K562 (cell line): Measurements from ENCODE around the gene KIF15. TPM values are rescaled to one million over a fixed set of nuclear protein-coding genes. Genes with fewer than 3 reads are reported as not detected.

Experiments
- ATAC-seq: fragments of 200-7000 bp; cut with Tn5 transposase; 3 replicates; pipeline ENCODE4 v1.9.1; 2020; ENCODE audit warnings: moderate library complexity
- BruUV-seq: library from RNA; stranded (reverse); fragments of 400-500 nt; replicated peaks from 2 replicates; lab custom pipeline; 2021; lab: Mats Ljungman, UMichigan
- CTCF ChIA-PET: fragments of 300-600 bp; formaldehyde crosslinking; extraction: SDS; loops from one replicate; lab custom pipeline; 2021; ENCODE audit warnings: low intra/inter-chr PET ratio; lab: Yijun Ruan, JAX
- POLR2A ChIA-PET: fragments of 300-600, 350-650 bp; sonication (Branson Sonifier 250); formaldehyde crosslinking; extraction: SDS; loops from one replicate; lab custom pipeline; 2021; ENCODE audit warnings: antibody characterized with exemption, inconsistent platforms; lab: Yijun Ruan, JAX
- DNase-seq, 4 experiments: peaks; one replicate each; pipeline versions ENCODE4 v3.0.0 to v3.0.0-alpha.2; 2011 to 2018; ENCODE audit warnings: low spot score in 3 of 4, mixed read lengths in 3 of 4; ENCODE audit errors: extremely low read depth in 1 of 4
- FAIRE-seq: peaks from 2 replicates; lab custom pipeline; 2011; peaks lifted over from hg19 to GRCh38; lab: Jason Lieb, UNC
- H2AFZ ChIP-seq: 2 replicates; pipeline ENCODE4 v1.6.0; 2011; ENCODE audit warnings: low read depth, low read length, control low read depth, inconsistent platforms
- H3K27ac ChIP-seq: fragments of 200-600 bp; 3 replicates; pipeline ENCODE4 v1.8.0; 2011; ENCODE audit warnings: low read depth, mild to moderate bottlenecking, control low read depth, inconsistent platforms, low read length, moderate library complexity, mixed read lengths; ENCODE audit errors: extremely low read depth
- H3K27me3 ChIP-seq, 2 experiments: fragments of 300-600 bp in 1 of 2; 2 replicates in 1 of 2; 3 replicates in 1 of 2; pipeline versions ENCODE4 v1.6.0 to v1.8.0; 2011; ENCODE audit warnings: inconsistent platforms in 2 of 2, low read length in 2 of 2, mild to moderate bottlenecking in 1 of 2, mixed read lengths in 1 of 2, moderate library complexity in 1 of 2; ENCODE audit not compliant: control insufficient read depth in 2 of 2, insufficient read depth in 2 of 2
- H3K36me3 ChIP-seq: fragments of 300-600 bp; 3 replicates; pipeline ENCODE4 v1.8.0; 2011; ENCODE audit warnings: mild to moderate bottlenecking, low read length, inconsistent platforms; ENCODE audit not compliant: control insufficient read depth, insufficient read depth
- H3K4me1 ChIP-seq, 2 experiments: fragments of 200-600 bp in 1 of 2; replicated peaks in 1 of 2; 2 replicates in 1 of 2; 3 replicates in 1 of 2; pipeline versions ENCODE4 v1.5.1 to v1.8.0; 2011; ENCODE audit warnings: inconsistent platforms in 2 of 2, low read length in 2 of 2, mild to moderate bottlenecking in 1 of 2, mixed read lengths in 1 of 2, moderate library complexity in 1 of 2; ENCODE audit not compliant: control insufficient read depth in 2 of 2, insufficient read depth in 2 of 2
- H3K4me2 ChIP-seq: 2 replicates; pipeline ENCODE4 v1.6.1; 2011; ENCODE audit warnings: low read length, control low read depth, inconsistent platforms, mixed read lengths; ENCODE audit not compliant: insufficient read depth
- H3K4me3 ChIP-seq: fragments of 200-600 bp; sonication (generic), shearing (Covaris generic); 2 replicates; pipeline ENCODE4 v1.5.1; 2016; ENCODE audit warnings: control low read depth, inconsistent platforms
- H3K79me2 ChIP-seq: fragments of 200-600 bp; 3 replicates; pipeline ENCODE4 v1.8.0; 2011; ENCODE audit warnings: low read length, inconsistent platforms; ENCODE audit not compliant: control insufficient read depth, insufficient read depth
- H3K9ac ChIP-seq, 2 experiments: 2 replicates each; pipeline versions ENCODE4 v1.6.0 to v1.6.1; 2011; ENCODE audit warnings: low read depth in 2 of 2, low read length in 2 of 2, control low read depth in 1 of 2, inconsistent platforms in 1 of 2, mild to moderate bottlenecking in 1 of 2, mixed read lengths in 1 of 2; ENCODE audit not compliant: insufficient read depth in 1 of 2
- H3K9me1 ChIP-seq: one replicate; pipeline ENCODE4 v1.6.0; 2011; ENCODE audit warnings: inconsistent platforms, mild to moderate bottlenecking, low read length, moderate library complexity; ENCODE audit not compliant: control insufficient read depth, insufficient read depth
- H3K9me3 ChIP-seq: replicated peaks from 2 replicates; pipeline ENCODE4 v1.5.1; 2011; ENCODE audit warnings: low read depth, low read length, inconsistent platforms; ENCODE audit not compliant: control insufficient read depth, insufficient read depth
- H4K20me1 ChIP-seq: replicated peaks from 2 replicates; pipeline ENCODE4 v1.6.1; 2011; ENCODE audit warnings: low read length, inconsistent platforms, mixed read lengths; ENCODE audit not compliant: control insufficient read depth, insufficient read depth
- BMI1 ChIP-seq: fragments of 150-350 bp; IDR thresholded peaks from 2 replicates; pipeline ENCODE4 v1.6.1; 2014; ENCODE audit warnings: low read length
- BRF1 ChIP-seq: IDR thresholded peaks from 3 replicates; pipeline ENCODE4 v1.6.1; 2011; ENCODE audit warnings: borderline replicate concordance, mild to moderate bottlenecking; ENCODE audit not compliant: insufficient read length; ENCODE audit errors: extremely low read depth
- ELF4 ChIP-seq: fragments of 450-650 bp; formaldehyde crosslinking; IDR thresholded peaks from 2 replicates; pipeline ENCODE4 v1.4.0; 2022; ENCODE audit warnings: missing genetic modification characterization
- FOXA1 ChIP-seq: fragments of 450-650 bp; IDR thresholded peaks from 2 replicates; pipeline ENCODE4 v1.6.1; 2016; ENCODE audit warnings: mild to moderate bottlenecking, borderline replicate concordance
- GABPA ChIP-seq: fragments of 200-800 bp; sonication (Bioruptor generic); conservative IDR thresholded peaks from 2 replicates; pipeline ENCODE4 v1.6.1; 2016; ENCODE audit warnings: low read depth, missing genetic modification characterization, missing compliant biosample characterization
- GTF2E2 ChIP-seq: fragments of 200-800 bp; sonication (Bioruptor generic); IDR thresholded peaks from 2 replicates; pipeline ENCODE4 v1.6.1; 2016; ENCODE audit warnings: missing genetic modification characterization, missing compliant biosample characterization
- HCFC1 ChIP-seq: IDR thresholded peaks from 2 replicates; pipeline ENCODE4 v1.6.1; 2012; ENCODE audit warnings: low read depth, low read length, improper control_type of control experiment
- KAT8 ChIP-seq: fragments of 450-650 bp; IDR thresholded peaks from 2 replicates; pipeline ENCODE4 v1.6.1; 2016; ENCODE audit warnings: low read depth, mild to moderate bottlenecking
- TCF7L2 ChIP-seq: fragments of 150-350 bp; IDR thresholded peaks from 2 replicates; pipeline ENCODE4 v1.6.1; 2016; ENCODE audit warnings: low read depth, mild to moderate bottlenecking, low read length, moderate library complexity
- THRAP3 ChIP-seq: fragments of 450-650 bp; IDR thresholded peaks from 2 replicates; pipeline ENCODE4 v1.6.1; 2016; ENCODE audit warnings: mild to moderate bottlenecking, inconsistent platforms, borderline replicate concordance
- ZNF124 ChIP-seq: sonication (generic); formaldehyde crosslinking; IDR thresholded peaks from 2 replicates; pipeline ENCODE4 v1.8.1; 2022; ENCODE audit warnings: missing genetic modification reagents
- ZNF133 ChIP-seq: fragments of 250-450 bp; sonication (Bioruptor Pico); IDR thresholded peaks from 2 replicates; pipeline ENCODE4 v1.4.0; 2020; ENCODE audit warnings: mild to moderate bottlenecking
- ZNF77 ChIP-seq: fragments of 250-450 bp; sonication (Bioruptor Pico); IDR thresholded peaks from 2 replicates; pipeline ENCODE4 v1.5.0; 2020
- ZNF830 ChIP-seq: fragments of 250-450 bp; sonication (Bioruptor Pico); IDR thresholded peaks from 2 replicates; pipeline ENCODE4 v1.5.0; 2021; ENCODE audit warnings: mild to moderate bottlenecking
- WGBS: fragments of 100-300 bp; shearing (Covaris generic); methylation state at CpG from one replicate; pipeline ENCODE4 v1.1.6; 2016; ENCODE audit warnings: low coverage, mixed read lengths; ENCODE audit not compliant: insufficient coverage; ENCODE audit errors: missing lambda C conversion rate; 5-methylcytosine and 5-hydroxymethylcytosine counted together
- in situ Hi-C: fragments of 300-500 bp; cut with MboI; formaldehyde crosslinking; loops from 4 replicates; pipeline ENCODE4 v1.15.0; 2018; ENCODE audit warnings: inconsistent platforms, mixed read lengths
- intact Hi-C: fragments of 100-400 bp; cut with micrococcal nuclease; formaldehyde crosslinking; loops from 2 replicates; pipeline ENCODE4 v1.14.2; 2022
- polyA plus RNA-seq, 8 experiments: library from polyadenylated mRNA; depleted of rRNA in 4 of 8; stranded (reverse) in 5 of 8; unstranded in 3 of 8; fragments of >200 nt; fragmentation: Nextera tagmentation in 2 of 8; fragmentation: Illumina TruSeq in 1 of 8; extraction: Ambion mirVana in 2 of 8; extraction: Trizol in 1 of 8; gene quantifications; 2 replicates each; pipeline versions ENCODE4 v1.2.1 to v1.2.3, GENCODE V29; 2011 to 2014; ENCODE audit warnings: inconsistent platforms in 1 of 8, missing spikeins in 1 of 8
- total RNA-seq, 7 experiments: library from RNA; depleted of rRNA in 6 of 7; stranded (reverse); fragments of >200 nt in 6 of 7; fragmentation: Illumina TruSeq in 2 of 7; extraction: Trizol in 2 of 7; gene quantifications; 2 replicates each; pipeline versions ENCODE4 v1.2.1 to v1.2.3, GENCODE V29; 2011 to 2021; ENCODE audit warnings: low replicate concordance in 1 of 7
- TF ChIP-seq, protein P1 (sequence below), 2 experiments: fragments of 450-650 bp; IDR thresholded peaks; 2 replicates each; pipeline ENCODE4 v1.6.1; 2016
- TF ChIP-seq, protein P2 (sequence below): fragments of 450-650 bp; IDR thresholded peaks from 2 replicates; pipeline ENCODE4 v1.6.1; 2017; ENCODE audit warnings: antibody characterized with exemption
- TF ChIP-seq, protein P3 (sequence below): sonication (generic); formaldehyde crosslinking; IDR thresholded peaks from 2 replicates; pipeline ENCODE4 v1.8.1; 2023; ENCODE audit warnings: mild to moderate bottlenecking, missing genetic modification reagents
- TF ChIP-seq, protein P4 (sequence below): sonication (generic); formaldehyde crosslinking; IDR thresholded peaks from 2 replicates; pipeline ENCODE4 v1.4.0; 2020; ENCODE audit warnings: mild to moderate bottlenecking, missing genetic modification reagents

The KIF15 gene
- total and polyA plus RNA-seq, 9 of the 15 experiments (the other 6 are each of a cell fraction or from before 2014, with no cell fraction given): 9.0 to 45.9 (median 26.0) TPM

DNA sequence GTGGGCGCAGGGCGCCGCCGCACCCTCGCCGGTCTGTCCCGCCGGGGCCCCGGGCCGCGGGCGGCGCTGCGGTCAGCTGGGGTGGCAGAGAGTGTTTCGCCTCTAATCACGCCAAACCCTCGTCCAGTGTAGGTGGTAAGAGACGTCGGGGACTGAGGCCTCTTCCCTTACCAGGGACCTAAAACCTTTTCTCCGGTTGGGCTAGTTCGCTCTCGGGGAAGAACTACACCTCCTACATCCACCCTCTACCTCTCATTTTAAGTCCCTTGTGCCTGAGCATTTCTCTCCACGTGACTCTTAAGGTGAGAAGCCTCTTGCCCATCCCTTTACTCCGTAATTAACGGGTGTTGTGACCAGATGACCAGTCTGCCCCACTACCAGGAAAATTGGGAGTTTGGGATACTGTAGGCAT, 100.6 kb downstream of the KIF15 start:
- WGBS: 98% methylated on average over 11 of the region's 25 CpGs
- Histone ChIP-seq H3K4me2 (no peak overlapping the region), H3K4me3 (no peak overlapping the region), H3K9ac (no peak overlapping the region), H3K36me3 (peaks cover 44% of the 10 kb centered on the region; the same call in 2 of the 3 replicates), H3K4me1 (no peaks in the 10 kb centered on the region), H3K79me2 (no peaks in the 10 kb centered on the region), H3K27me3 (no peaks in the 10 kb centered on the region), H4K20me1 (no peaks in the 10 kb centered on the region), H3K9me3 (no peaks in the 10 kb centered on the region), H2AFZ (no peak overlapping the region), H3K9me1 (no peaks in the 10 kb centered on the region), H3K27ac (no peak overlapping the region)
- no TSS peak for BruUV-seq
- DNase-seq (no peak), FAIRE-seq (no peak), ATAC-seq (no peak)
- intact Hi-C loops (no loop called here), in situ Hi-C loops (no loop called here)
- CTCF ChIA-PET: no interaction called here
- POLR2A ChIA-PET: no interaction called here
- TF ChIP-seq ELF4 (CRISPR knock-in tag) (no peak), BRF1 (no peak), ZNF77 (CRISPR knock-in tag) (no peak), GTF2E2 (no peak), GABPA (tag) (no peak), ZNF133 (CRISPR knock-in tag) (no peak), KAT8 (no peak), TCF7L2 (no peak), FOXA1 (no peak), HCFC1 (no peak), ZNF124 (CRISPR knock-in tag) (no peak), ZNF830 (CRISPR knock-in tag) (no peak), THRAP3 (no peak), BMI1 (no peak)
- TF ChIP-seq, protein P1, sequence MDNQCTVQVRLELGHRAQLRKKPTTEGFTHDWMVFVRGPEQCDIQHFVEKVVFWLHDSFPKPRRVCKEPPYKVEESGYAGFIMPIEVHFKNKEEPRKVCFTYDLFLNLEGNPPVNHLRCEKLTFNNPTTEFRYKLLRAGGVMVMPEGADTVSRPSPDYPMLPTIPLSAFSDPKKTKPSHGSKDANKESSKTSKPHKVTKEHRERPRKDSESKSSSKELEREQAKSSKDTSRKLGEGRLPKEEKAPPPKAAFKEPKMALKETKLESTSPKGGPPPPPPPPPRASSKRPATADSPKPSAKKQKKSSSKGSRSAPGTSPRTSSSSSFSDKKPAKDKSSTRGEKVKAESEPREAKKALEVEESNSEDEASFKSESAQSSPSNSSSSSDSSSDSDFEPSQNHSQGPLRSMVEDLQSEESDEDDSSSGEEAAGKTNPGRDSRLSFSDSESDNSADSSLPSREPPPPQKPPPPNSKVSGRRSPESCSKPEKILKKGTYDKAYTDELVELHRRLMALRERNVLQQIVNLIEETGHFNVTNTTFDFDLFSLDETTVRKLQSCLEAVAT (IDR thresholded peaks at IDR 0.05): no peak
- TF ChIP-seq, protein P2, sequence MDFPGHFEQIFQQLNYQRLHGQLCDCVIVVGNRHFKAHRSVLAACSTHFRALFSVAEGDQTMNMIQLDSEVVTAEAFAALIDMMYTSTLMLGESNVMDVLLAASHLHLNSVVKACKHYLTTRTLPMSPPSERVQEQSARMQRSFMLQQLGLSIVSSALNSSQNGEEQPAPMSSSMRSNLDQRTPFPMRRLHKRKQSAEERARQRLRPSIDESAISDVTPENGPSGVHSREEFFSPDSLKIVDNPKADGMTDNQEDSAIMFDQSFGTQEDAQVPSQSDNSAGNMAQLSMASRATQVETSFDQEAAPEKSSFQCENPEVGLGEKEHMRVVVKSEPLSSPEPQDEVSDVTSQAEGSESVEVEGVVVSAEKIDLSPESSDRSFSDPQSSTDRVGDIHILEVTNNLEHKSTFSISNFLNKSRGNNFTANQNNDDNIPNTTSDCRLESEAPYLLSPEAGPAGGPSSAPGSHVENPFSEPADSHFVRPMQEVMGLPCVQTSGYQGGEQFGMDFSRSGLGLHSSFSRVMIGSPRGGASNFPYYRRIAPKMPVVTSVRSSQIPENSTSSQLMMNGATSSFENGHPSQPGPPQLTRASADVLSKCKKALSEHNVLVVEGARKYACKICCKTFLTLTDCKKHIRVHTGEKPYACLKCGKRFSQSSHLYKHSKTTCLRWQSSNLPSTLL: no peak
- TF ChIP-seq, protein P3, sequence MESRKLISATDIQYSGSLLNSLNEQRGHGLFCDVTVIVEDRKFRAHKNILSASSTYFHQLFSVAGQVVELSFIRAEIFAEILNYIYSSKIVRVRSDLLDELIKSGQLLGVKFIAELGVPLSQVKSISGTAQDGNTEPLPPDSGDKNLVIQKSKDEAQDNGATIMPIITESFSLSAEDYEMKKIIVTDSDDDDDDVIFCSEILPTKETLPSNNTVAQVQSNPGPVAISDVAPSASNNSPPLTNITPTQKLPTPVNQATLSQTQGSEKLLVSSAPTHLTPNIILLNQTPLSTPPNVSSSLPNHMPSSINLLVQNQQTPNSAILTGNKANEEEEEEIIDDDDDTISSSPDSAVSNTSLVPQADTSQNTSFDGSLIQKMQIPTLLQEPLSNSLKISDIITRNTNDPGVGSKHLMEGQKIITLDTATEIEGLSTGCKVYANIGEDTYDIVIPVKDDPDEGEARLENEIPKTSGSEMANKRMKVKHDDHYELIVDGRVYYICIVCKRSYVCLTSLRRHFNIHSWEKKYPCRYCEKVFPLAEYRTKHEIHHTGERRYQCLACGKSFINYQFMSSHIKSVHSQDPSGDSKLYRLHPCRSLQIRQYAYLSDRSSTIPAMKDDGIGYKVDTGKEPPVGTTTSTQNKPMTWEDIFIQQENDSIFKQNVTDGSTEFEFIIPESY (CRISPR knock-in tag): no peak
- TF ChIP-seq, protein P4, sequence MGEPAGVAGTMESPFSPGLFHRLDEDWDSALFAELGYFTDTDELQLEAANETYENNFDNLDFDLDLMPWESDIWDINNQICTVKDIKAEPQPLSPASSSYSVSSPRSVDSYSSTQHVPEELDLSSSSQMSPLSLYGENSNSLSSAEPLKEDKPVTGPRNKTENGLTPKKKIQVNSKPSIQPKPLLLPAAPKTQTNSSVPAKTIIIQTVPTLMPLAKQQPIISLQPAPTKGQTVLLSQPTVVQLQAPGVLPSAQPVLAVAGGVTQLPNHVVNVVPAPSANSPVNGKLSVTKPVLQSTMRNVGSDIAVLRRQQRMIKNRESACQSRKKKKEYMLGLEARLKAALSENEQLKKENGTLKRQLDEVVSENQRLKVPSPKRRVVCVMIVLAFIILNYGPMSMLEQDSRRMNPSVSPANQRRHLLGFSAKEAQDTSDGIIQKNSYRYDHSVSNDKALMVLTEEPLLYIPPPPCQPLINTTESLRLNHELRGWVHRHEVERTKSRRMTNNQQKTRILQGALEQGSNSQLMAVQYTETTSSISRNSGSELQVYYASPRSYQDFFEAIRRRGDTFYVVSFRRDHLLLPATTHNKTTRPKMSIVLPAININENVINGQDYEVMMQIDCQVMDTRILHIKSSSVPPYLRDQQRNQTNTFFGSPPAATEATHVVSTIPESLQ: no peak
